NCI-H2171 treated with DMSO at 0.1 percent for 48 hours (cell line): Measurements from ENCODE around the gene WDR82.

Experiments used
- DNase-seq: peaks from one replicate; lab custom pipeline; 2025; lab: John Stamatoyannopoulos, UW

WDR82 gene

GRCh38 chr3:52253314-52254304 is 24.8 kb downstream of the WDR82 start:
- no peak for DNase-seq

GRCh38 chr3:52250122-52250521 is 28.3 kb downstream of the WDR82 start:
- DNase-seq = no peak

GRCh38 chr3:52249683-52250082 is 28.8 kb downstream of the WDR82 start:
- no peak for DNase-seq

GRCh38 chr3:52248816-52249547 is 29.5 kb downstream of the WDR82 start:
- peak; percentile 24 for DNase-seq

GRCh38 chr3:52248165-52248541 is 30.3 kb downstream of the WDR82 start:
- no peak for DNase-seq

- no peak for DNase-seq
Measured at GRCh38 chr3:52247409-52248164, 30.9 kb downstream of the WDR82 start.

GRCh38 chr3:52246728-52247408 is 31.6 kb downstream of the WDR82 start:
- DNase-seq = no peak

GRCh38 chr3:52246264-52246620 is 32.2 kb downstream of the WDR82 start:
- DNase-seq = no peak

- no peak for DNase-seq
Measured at GRCh38 chr3:52245322-52246263, 32.9 kb downstream of the WDR82 start, which contains the start of gene PPM1M. Gene PPM1M, plus strand, starts transcription at chr3:52245759. Its CDS starts 66 bp downstream, at chr3:52245825.

- DNase-seq = no peak
Measured at GRCh38 chr3:52243791-52244628, 34.4 kb downstream of the WDR82 start.

- no peak for DNase-seq
Measured at GRCh38 chr3:52242039-52242438, 36.4 kb downstream of the WDR82 start.

GRCh38 chr3:52240886-52241370 is 37.5 kb downstream of the WDR82 start:
- DNase-seq = no peak

GRCh38 chr3:52240059-52240885 is 38.2 kb downstream of the WDR82 start:
- DNase-seq = peak; percentile 84

GRCh38 chr3:52238761-52239701 is 39.4 kb downstream of the WDR82 start, which contains the start of gene TWF2:
Gene TWF2, minus strand, starts transcription at chr3:52239158. Its CDS starts 142 bp downstream, at chr3:52239016.
- DNase-seq = peak; percentile 34

- DNase-seq = no peak
Measured at GRCh38 chr3:52238193-52238760, 40.2 kb downstream of the WDR82 start.

GRCh38 chr3:52237657-52238172 is 40.7 kb downstream of the WDR82 start:
- no peak for DNase-seq
